22Rv1 (cell line): Measurements from ENCODE around the gene STX7.

Experiments
- CTCF ChIP-seq: fragments of 450-650 bp; IDR thresholded peaks from 2 replicates; pipeline ENCODE4 v1.5.1; 2017; ENCODE audit warnings: mild to moderate bottlenecking
- ZFX ChIP-seq: fragments of 450-650 bp; IDR thresholded peaks from 2 replicates; pipeline ENCODE4 v1.6.1; 2017; ENCODE audit warnings: antibody characterized with exemption, borderline replicate concordance

- TF ChIP-seq CTCF (no peak), ZFX (no peak)
These were observed 14.9 kb upstream of the STX7 start for GRCh38 chr6:132527791-132528190.
